Heart right ventricle (tissue), 16 donors: ENCODE results near the gene LCAT. TPM values are rescaled to one million over a fixed set of nuclear protein-coding genes. Genes with fewer than 3 reads are reported as not detected.

Experiments
- ATAC-seq, 8 donors: fragments of 200-7000 bp; cut with Tn5 transposase; one replicate each; pipeline ENCODE4 v1.9.1; 2020; ENCODE audit warnings: mild to moderate bottlenecking in 8 of 8, moderate library complexity in 8 of 8, moderate number of reproducible peaks in 1 of 8
- DNase-seq, 2 donors: peaks; one replicate each; pipeline ENCODE4 v3.0.0-alpha.2; 2020
- H3K27ac ChIP-seq, 10 donors: fragments of 200-600 bp; sonication (generic) in 2 of 10; one replicate each; pipeline versions ENCODE4 v1.5.0 to v1.8.0; 2020 to 2022; ENCODE audit warnings: mild to moderate bottlenecking in 3 of 10
- H3K27me3 ChIP-seq, 7 donors: fragments of 200-600 bp; one replicate each; pipeline ENCODE4 v1.8.0; 2021 to 2022; ENCODE audit warnings: mild to moderate bottlenecking in 2 of 7
- H3K36me3 ChIP-seq, 9 donors: fragments of 200-600 bp; sonication (generic) in 1 of 9; one replicate each; pipeline versions ENCODE4 v1.5.0 to v1.8.0; 2020 to 2022; ENCODE audit warnings: mild to moderate bottlenecking in 2 of 9
- H3K4me1 ChIP-seq, 9 donors: fragments of 200-600 bp; sonication (generic) in 1 of 9; one replicate each; pipeline versions ENCODE4 v1.5.0 to v1.8.0; 2020 to 2022; ENCODE audit warnings: mild to moderate bottlenecking in 4 of 9
- H3K4me3 ChIP-seq, 10 donors: fragments of 200-600 bp; sonication (generic) in 2 of 10; one replicate each; pipeline versions ENCODE4 v1.5.0 to v1.8.0; 2020 to 2022; ENCODE audit warnings: mild to moderate bottlenecking in 7 of 10, moderate library complexity in 2 of 10
- H3K9me3 ChIP-seq, 11 donors: fragments of 200-600 bp in 10 of 11; sonication (generic) in 2 of 11; one replicate each; pipeline versions ENCODE4 v1.5.0 to v1.8.0; 2013 to 2022; ENCODE audit warnings: mild to moderate bottlenecking in 2 of 11, control low read depth in 1 of 11, moderate library complexity in 1 of 11
- CTCF ChIP-seq, 9 donors: fragments of 200-600 bp; sonication (generic) in 2 of 9; IDR thresholded peaks; one replicate each; pipeline versions ENCODE4 v1.5.0 to v1.8.0; 2021 to 2022; ENCODE audit warnings: antibody characterized with exemption in 9 of 9, mild to moderate bottlenecking in 5 of 9, moderate library complexity in 1 of 9
- WGBS, 2 donors: extraction: QIAGEN DNeasy Blood & Tissue Kit; methylation state at CpG; one replicate each; pipeline ENCODE4 v1.1.7; 2013; ENCODE audit warnings: inconsistent platforms in 1 of 2; 5-methylcytosine and 5-hydroxymethylcytosine counted together
- intact Hi-C, 10 donors: fragments of 100-400 bp; cut with DNase I; formaldehyde crosslinking; loops; one replicate each; pipeline versions ENCODE4 v1.11.1 to v1.14.2; 2022
- polyA plus RNA-seq, 2 donors: library from polyadenylated mRNA; stranded (reverse); fragments of 200-250 nt; gene quantifications; one replicate each; pipeline ENCODE4 v1.2.3, GENCODE V29; 2013
- total RNA-seq, 10 donors: library from RNA; stranded (reverse); fragmentation: NEBNext Ultra II Directional in 3 of 10; extraction: Animal tissue kit (Norgen Biotek cat#: 25700) in 3 of 10; gene quantifications; one replicate each; pipeline versions ENCODE4 v1.2.1 to v1.2.4, GENCODE V29; 2021 to 2023
- donor health status: Arrhythmogenic right ventricular cardiomyopathy.
- donor health status: ischemic (EF 13 %, LVEDD 7.1; RV severe dilation, severe dysfunction).
- donor health status: healthy with polysubstance abuse.
- donor health status: DM: no; HTN: yes; CAD: no.
- donor health status: DM: no; HTN: no; CAD: no.
- donor health status: ischemic (EF 25% LVEDD 6.9; RV normal size, moderate dysfunction).
- donor health status: ischemic (EF 25% LVEDD 5.7; RV mildly dilated, moderate dysfunction).
- donor health status: healthy.
- donor health status: DM: yes; HTN: yes; CAD: no.
- donor health status: Ischemic cardiomyopathy.
- donor health status: ischemic (EF 35%, LVEDD 5.7; RV mildly dilated, moderate dysfunction).
- donor health status: nonischemic (EF 11% LVEDD 7.7; RV severe dilation, severe dysfunction).
- donor health status: DM: yes; HTN: yes; CAD: no.
- donor health status: PGD.
- donor health status: ischemic (EF 29% LVEDD 5.4; RV normal size, mild dysfunction).
- donor health status: nonischemic (EF 23%, LVEDD 6.1; RV moderate dilation, normal function).

Gene LCAT
- total and polyA plus RNA-seq, 12 donors: 14.4 to 96.5 (median 20.6) TPM

- intact Hi-C loops: loop anchor here in 5 of 10 donors (5.0 to 10.0 kb wide), 3 partner anchors 113 to 407 kb away; partner anchors contain the start of gene RIPOR1 (in 3 of the 5)
- Histone ChIP-seq H3K27ac (no peak within 1 kb of the TSS), H3K27me3 (no peaks in the 10 kb centered on the region), H3K9me3 (no peaks in the 10 kb centered on the region), H3K4me1 (peaks cover 0 to 25% (median 18%) of the 10 kb centered on the region in 9 donors), H3K4me3 (no peak within 1 kb of the TSS), H3K36me3 (peaks cover 0 to 79% (median 10%) of the 10 kb centered on the region in 9 donors)
- WGBS, 2 donors: 84 to 86% methylated on average over 15 of the region's 15 CpGs
- TF ChIP-seq CTCF (IDR thresholded peaks at IDR 0.05): no peak
- no peak for DNase-seq
- ATAC-seq: no peak
These were observed 12.0 kb downstream of the LCAT start, which contains the start of gene CTRL for GRCh38 chr16:67931712-67932461. Gene CTRL, minus strand, starts transcription at chr16:67931862. Its CDS starts 10 bp downstream, at chr16:67931852.

- intact Hi-C loops: loop anchor here in 5 of 10 donors (5.0 to 10.0 kb wide), 3 partner anchors 114 to 406 kb away; partner anchors contain the start of gene RIPOR1 (in 3 of the 5)
- 94 to 97% methylated on average over 17 of the region's 17 CpGs for WGBS, 2 donors
- H3K4me3 ChIP-seq: no peak overlapping the region
- no peaks in the 10 kb centered on the region for H3K27me3 ChIP-seq
- no peak overlapping the region for H3K27ac ChIP-seq
- no peak for TF ChIP-seq CTCF (IDR thresholded peaks at IDR 0.05)
- H3K9me3 ChIP-seq: no peaks in the 10 kb centered on the region
- H3K4me1 ChIP-seq: peaks cover 0 to 34% (median 25%) of the 10 kb centered on the region in 9 donors
- peaks cover 0 to 79% (median 10%) of the 10 kb centered on the region in 9 donors for H3K36me3 ChIP-seq
- DNase-seq: no peak
- ATAC-seq: no peak
These were observed 13.2 kb downstream of the LCAT start for GRCh38 chr16:67930678-67931211.

- Histone ChIP-seq H3K9me3 (no peaks in the 10 kb centered on the region), H3K4me1 (peaks cover 0 to 36% (median 23%) of the 10 kb centered on the region in 9 donors), H3K27ac (no peak overlapping the region), H3K27me3 (no peaks in the 10 kb centered on the region), H3K36me3 (peaks cover 0 to 76% (median 10%) of the 10 kb centered on the region in 9 donors), H3K4me3 (no peak overlapping the region)
- WGBS, 2 donors: 93 to 94% methylated on average over 14 of the region's 14 CpGs
- ATAC-seq (no peak), DNase-seq (no peak)
- no peak for TF ChIP-seq CTCF (IDR thresholded peaks at IDR 0.05)
- intact Hi-C loops: loop anchor here in 5 of 10 donors (5.0 to 10.0 kb wide), 3 partner anchors 115 to 405 kb away; partner anchors contain the start of gene RIPOR1 (in 3 of the 5)
These were observed 13.7 kb downstream of the LCAT start for GRCh38 chr16:67930191-67930590.

GRCh38 chr16:67928561-67929364 is 15.2 kb downstream of the LCAT start:
- Histone ChIP-seq H3K36me3 (peaks cover 0 to 68% (median 10%) of the 10 kb centered on the region in 9 donors), H3K27ac (peak overlapping the region in 1 of 10 donors; percentile 4), H3K4me3 (no peak overlapping the region), H3K9me3 (no peaks in the 10 kb centered on the region), H3K4me1 (peaks cover 0 to 39% (median 20%) of the 10 kb centered on the region in 9 donors), H3K27me3 (no peaks in the 10 kb centered on the region)
- ATAC-seq (peak; percentile 51 to 77 (median 67)), DNase-seq (peak; percentile 67 to 78)
- TF ChIP-seq CTCF (IDR thresholded peaks at IDR 0.05): peak; percentile 69 to 91 (median 85)
- 51 to 52% methylated on average over 16 of the region's 16 CpGs for WGBS, 2 donors
- intact Hi-C loops: loop anchor here (1.0 to 10.0 kb wide), 12 partner anchors 41 to 256 kb away; partner anchors contain the start of gene NRN1L (in 7 of the 10)
